H1 (cell line): ENCODE measurements around the gene SCAF1. TPM values are rescaled to one million over a fixed set of nuclear protein-coding genes. Genes with fewer than 3 reads are reported as not detected.
"Not testable (repeated sequence)": the region's sequence is repeated elsewhere in the genome, so short reads cannot be mapped to it uniquely, and the experiment has no call there.

ENCODE experiments used
- CTCF ChIA-PET: fragments of 300-600 bp; sonication (Branson Sonifier 250); formaldehyde crosslinking; loops from one replicate; lab custom pipeline; 2021; ENCODE audit not compliant: partially characterized antibody; lab: Charles Lee
- POLR2A ChIA-PET: fragments of 300-600 bp; sonication (Branson Sonifier 250); formaldehyde crosslinking; loops from one replicate; lab custom pipeline; 2021; ENCODE audit warnings: inconsistent platforms; ENCODE audit not compliant: partially characterized antibody; lab: Charles Lee
- DNase-seq, 2 experiments: peaks; one replicate each; pipeline versions ENCODE4 v3.0.0 to v3.0.0-alpha.2; 2010 to 2022; ENCODE audit warnings: low spot score in 2 of 2, low read depth in 1 of 2, mixed read lengths in 1 of 2
- FAIRE-seq: peaks from 2 replicates; lab custom pipeline; 2011; peaks lifted over from hg19 to GRCh38; lab: Jason Lieb, UNC
- H2AFZ ChIP-seq: 2 replicates; pipeline ENCODE4 v1.8.1; 2012; ENCODE audit warnings: low read length, inconsistent platforms
- H2AK5ac ChIP-seq: 2 replicates; pipeline ENCODE4 v1.6.1; 2013; ENCODE audit warnings: low read depth, low read length
- H2BK120ac ChIP-seq: replicated peaks from 2 replicates; pipeline ENCODE3; 2013; ENCODE audit warnings: low read depth, low read length, inconsistent platforms
- H2BK12ac ChIP-seq: 2 replicates; pipeline ENCODE4 v1.6.1; 2013; ENCODE audit warnings: low read depth, low read length
- H2BK15ac ChIP-seq: 2 replicates; pipeline ENCODE4 v1.6.1; 2013; ENCODE audit warnings: low read length
- H2BK20ac ChIP-seq: 2 replicates; pipeline ENCODE4 v1.6.1; 2013; ENCODE audit warnings: low read length
- H2BK5ac ChIP-seq: 2 replicates; pipeline ENCODE4 v1.6.1; 2013; ENCODE audit warnings: low read depth, low read length
- H3K14ac ChIP-seq: 2 replicates; pipeline ENCODE4 v1.6.1; 2013; ENCODE audit warnings: inconsistent platforms; ENCODE audit not compliant: insufficient read length
- H3K18ac ChIP-seq: 2 replicates; pipeline ENCODE4 v1.6.1; 2013; ENCODE audit warnings: low read length; ENCODE audit errors: extremely low read depth
- H3K23ac ChIP-seq: 2 replicates; pipeline ENCODE4 v1.6.1; 2013; ENCODE audit warnings: inconsistent platforms; ENCODE audit not compliant: insufficient read length
- H3K23me2 ChIP-seq: 2 replicates; pipeline ENCODE4 v1.6.1; 2013; ENCODE audit warnings: low read depth, low read length
- H3K27ac ChIP-seq: 2 replicates; pipeline ENCODE4 v1.6.1; 2011; ENCODE audit warnings: low read depth, low read length, inconsistent platforms
- H3K27me3 ChIP-seq, 4 experiments: replicated peaks in 1 of 4; 1 replicate in 1 of 4; 2 replicates in 3 of 4; pipeline versions ENCODE4 v1.6.1 to v1.8.1; 2011 to 2013; ENCODE audit warnings: low read length in 3 of 4, mild to moderate bottlenecking in 3 of 4, inconsistent platforms in 2 of 4, mixed read lengths in 2 of 4, moderate library complexity in 1 of 4; ENCODE audit not compliant: control insufficient read depth in 3 of 4, insufficient read depth in 3 of 4; ENCODE audit errors: extremely low read depth in 1 of 4
- H3K36me3 ChIP-seq, 4 experiments: 2 replicates each; pipeline versions ENCODE4 v1.6.1 to v1.8.1; 2011 to 2013; ENCODE audit warnings: mild to moderate bottlenecking in 4 of 4, low read length in 3 of 4, moderate library complexity in 2 of 4, control low read depth in 1 of 4, inconsistent platforms in 1 of 4; ENCODE audit not compliant: insufficient read depth in 4 of 4, control insufficient read depth in 2 of 4
- H3K4ac ChIP-seq: replicated peaks from 2 replicates; pipeline ENCODE3; 2013; ENCODE audit warnings: low read length, low read depth, mixed read lengths, inconsistent platforms; ENCODE audit not compliant: insufficient read length
- H3K4me1 ChIP-seq, 4 experiments: replicated peaks in 1 of 4; 1 replicate in 1 of 4; 2 replicates in 3 of 4; pipeline versions ENCODE4 v1.6.1 to v1.8.1; 2011 to 2013; ENCODE audit warnings: low read length in 3 of 4, inconsistent platforms in 2 of 4, mixed read lengths in 1 of 4; ENCODE audit not compliant: insufficient read depth in 4 of 4, control insufficient read depth in 3 of 4
- H3K4me2 ChIP-seq, 2 experiments: 2 replicates each; pipeline versions ENCODE4 v1.6.1 to v1.8.1; 2011 to 2013; ENCODE audit warnings: low read depth in 2 of 2, low read length in 2 of 2, control low read depth in 1 of 2, inconsistent platforms in 1 of 2, mild to moderate bottlenecking in 1 of 2; ENCODE audit not compliant: insufficient read depth in 1 of 2
- H3K4me3 ChIP-seq, 4 experiments: fragments of 200-600, 300-600 bp in 1 of 4; sonication (generic), shearing (Covaris generic), sonication (Bioruptor Twin) in 1 of 4; 2 replicates each; pipeline versions ENCODE4 v1.5.1 to v1.8.1; 2011 to 2016; ENCODE audit warnings: low read length in 4 of 4, low read depth in 3 of 4, control low read depth in 2 of 4, inconsistent platforms in 2 of 4, mild to moderate bottlenecking in 2 of 4, mixed read lengths in 1 of 4, moderate library complexity in 1 of 4; ENCODE audit not compliant: insufficient read depth in 2 of 4; ENCODE audit errors: extremely low read depth in 1 of 4
- H3K56ac ChIP-seq: replicated peaks from 2 replicates; pipeline ENCODE3; 2013; ENCODE audit warnings: low read depth, mild to moderate bottlenecking, mixed read lengths, low read length, inconsistent platforms; ENCODE audit not compliant: insufficient read length
- H3K79me1 ChIP-seq: 2 replicates; pipeline ENCODE4 v1.6.1; 2013; ENCODE audit warnings: low read depth, low read length, control low read depth
- H3K79me2 ChIP-seq, 2 experiments: 2 replicates each; pipeline versions ENCODE4 v1.6.1 to v1.8.1; 2012 to 2013; ENCODE audit warnings: low read length in 2 of 2, mild to moderate bottlenecking in 2 of 2, inconsistent platforms in 1 of 2; ENCODE audit not compliant: insufficient read depth in 2 of 2, control insufficient read depth in 1 of 2
- H3K9ac ChIP-seq, 4 experiments: replicated peaks in 1 of 4; 1 replicate in 1 of 4; 2 replicates in 3 of 4; pipeline versions ENCODE4 v1.6.1 to v1.8.1; 2011 to 2013; ENCODE audit warnings: low read depth in 3 of 4, low read length in 3 of 4, control low read depth in 2 of 4, mild to moderate bottlenecking in 2 of 4, moderate library complexity in 2 of 4, inconsistent platforms in 1 of 4; ENCODE audit errors: extremely low read depth in 1 of 4
- H3K9me3 ChIP-seq, 2 experiments: 2 replicates each; pipeline versions ENCODE4 v1.6.1 to v1.8.1; 2012 to 2013; ENCODE audit warnings: mild to moderate bottlenecking in 2 of 2, moderate library complexity in 2 of 2, control low read depth in 1 of 2, inconsistent platforms in 1 of 2, low read depth in 1 of 2, low read length in 1 of 2, mixed read lengths in 1 of 2; ENCODE audit not compliant: insufficient read depth in 2 of 2
- H4K20me1 ChIP-seq, 2 experiments: replicated peaks in 1 of 2; 2 replicates each; pipeline versions ENCODE3 to v1.8.1; 2011 to 2013; ENCODE audit warnings: inconsistent platforms in 2 of 2, low read length in 2 of 2, mild to moderate bottlenecking in 1 of 2; ENCODE audit not compliant: insufficient read depth in 2 of 2, control insufficient read depth in 1 of 2
- H4K5ac ChIP-seq: 2 replicates; pipeline ENCODE4 v1.6.1; 2013; ENCODE audit warnings: low read length, low read depth, mixed read lengths, inconsistent platforms; ENCODE audit not compliant: insufficient read length
- H4K8ac ChIP-seq: 2 replicates; pipeline ENCODE4 v1.8.0; 2013; ENCODE audit warnings: mild to moderate bottlenecking, moderate library complexity, low read length, inconsistent platforms; ENCODE audit not compliant: insufficient read depth; ENCODE audit errors: extremely low read depth
- H4K91ac ChIP-seq: replicated peaks from 2 replicates; pipeline ENCODE3; 2013; ENCODE audit warnings: low read length, mixed read lengths, inconsistent platforms; ENCODE audit not compliant: insufficient read length
- TEAD4 ChIP-seq: IDR thresholded peaks from 2 replicates; pipeline ENCODE4 v1.6.1; 2012; ENCODE audit warnings: low read depth, low read length, inconsistent platforms, mixed read lengths
- WGBS, 2 experiments: shearing (Covaris generic) in 1 of 2; methylation state at CpG; one replicate each; pipeline versions ENCODE4 v1.1.6 to v1.1.7; 2013 to 2015; ENCODE audit warnings: low lambda C conversion rate in 2 of 2, mixed read lengths in 2 of 2, inconsistent platforms in 1 of 2, low coverage in 1 of 2, missing lambda C conversion rate in 1 of 2; ENCODE audit not compliant: insufficient replicate concordance in 2 of 2, insufficient coverage in 1 of 2, insufficient read length in 1 of 2; ENCODE audit errors: extremely low coverage in 1 of 2, missing lambda C conversion rate in 1 of 2; 5-methylcytosine and 5-hydroxymethylcytosine counted together
- polyA plus RNA-seq, 7 experiments: library from polyadenylated mRNA; depleted of rRNA in 3 of 7; stranded (reverse) in 5 of 7; unstranded in 2 of 7; fragments of >200 nt in 5 of 7; fragments of 200-250 nt in 2 of 7; gene quantifications; 1 replicate in 5 of 7; 2 replicates in 1 of 7; 4 replicates in 1 of 7; pipeline versions ENCODE4 v1.2.1 to v1.2.3, GENCODE V29; 2011 to 2013; ENCODE audit warnings: missing spikeins in 2 of 7, mixed read lengths in 2 of 7
- total RNA-seq: library from RNA; stranded (reverse); fragmentation: NEBNext Ultra II Directional; extraction: Animal tissue kit (Norgen Biotek cat#: 25700); gene quantifications from 2 replicates; pipeline ENCODE4 v1.2.1, GENCODE V29; 2021

Gene SCAF1
- total and polyA plus RNA-seq, 2 of the 8 experiments (the other 6 are each of a cell fraction or from before 2014, with no cell fraction given), result 9.7 to 81.7 TPM

DNA sequence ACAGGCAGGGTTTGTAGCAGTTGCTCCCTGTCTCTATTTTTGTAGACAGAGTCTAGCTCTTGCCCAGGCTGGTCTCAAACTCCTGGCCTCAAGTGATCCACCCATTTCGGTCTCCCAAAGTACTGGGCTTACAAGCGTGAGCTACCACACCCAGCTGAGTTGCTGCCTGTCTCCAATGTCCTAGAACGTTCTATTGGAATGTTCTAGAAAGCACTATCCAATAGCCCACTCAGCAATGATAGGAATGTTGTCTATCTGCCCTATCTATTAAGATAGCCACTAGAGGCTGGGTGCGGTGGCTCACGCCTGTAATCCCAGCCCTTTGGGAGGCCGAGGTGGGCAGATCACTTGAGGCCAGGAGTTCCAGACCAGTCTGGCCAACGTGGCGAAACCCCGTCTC is 8.7 kb upstream of the SCAF1 start:
- not testable (repeated sequence) for H2BK5ac ChIP-seq, H3K14ac ChIP-seq, H3K79me2 ChIP-seq, FAIRE-seq, H3K56ac ChIP-seq, H2BK15ac ChIP-seq, H3K23ac ChIP-seq, H4K20me1 ChIP-seq, H2BK12ac ChIP-seq, H3K23me2 ChIP-seq, H3K4ac ChIP-seq, H3K27ac ChIP-seq, H3K27me3 ChIP-seq, DNase-seq, H3K9ac ChIP-seq, H2BK20ac ChIP-seq, H4K5ac ChIP-seq, H4K91ac ChIP-seq, H3K9me3 ChIP-seq, H4K8ac ChIP-seq, H3K36me3 ChIP-seq, H2AFZ ChIP-seq, H3K18ac ChIP-seq, H3K79me1 ChIP-seq, H3K4me2 ChIP-seq, H2BK120ac ChIP-seq
- POLR2A ChIA-PET, result interaction anchor here (0.9 to 50.7 kb wide), 6 partner anchors 8 to 137 kb away, joined by 3 to 840 read pairs (median 9); partner anchors contain the start of genes PRMT1, PRR12 and RPS11
- peaks cover 0 to 20% (median 5%) of the 10 kb centered on the region in 4 experiments; a peak in 6 of 7 replicates for H3K4me1 ChIP-seq
- 0 out of 2 replicates have a peak overlapping the region, but pooled peaks have one; percentile 78 for H2AK5ac ChIP-seq
- 84% methylated on average over 9 of the region's 9 CpGs; no CpG with 5 or more reads in 1 of the 2 experiments for WGBS, 2 experiments
- 0 out of 2 replicates have a peak, but pooled peaks have one; percentile 27 for TF ChIP-seq TEAD4
- TF ChIP-seq, all 59 proteins: peak for 1; not testable (repeated sequence) for 58
- CTCF ChIA-PET, result interaction anchor here (0.9 to 1.7 kb wide), 2 partner anchors 22 to 39 kb away, joined by 3 to 5 read pairs; no protein-coding TSS in a partner anchor
- not testable (repeated sequence) for H3K4me3 ChIP-seq
